ENCODE results near the gene SLAMF7.

GRCh38 chr1:160726114-160726497, 12.9 kb upstream of the SLAMF7 start:
- TF ChIP-seq, protein P1, sequence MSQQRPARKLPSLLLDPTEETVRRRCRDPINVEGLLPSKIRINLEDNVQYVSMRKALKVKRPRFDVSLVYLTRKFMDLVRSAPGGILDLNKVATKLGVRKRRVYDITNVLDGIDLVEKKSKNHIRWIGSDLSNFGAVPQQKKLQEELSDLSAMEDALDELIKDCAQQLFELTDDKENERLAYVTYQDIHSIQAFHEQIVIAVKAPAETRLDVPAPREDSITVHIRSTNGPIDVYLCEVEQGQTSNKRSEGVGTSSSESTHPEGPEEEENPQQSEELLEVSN (IDR thresholded peaks at IDR 0.05) = no peak
- no peak for TF ChIP-seq CTCF (IDR thresholded peaks at IDR 0.05; ENCODE audit: control extremely low read depth in 1 of 3, insufficient read depth in 1 of 3, low read depth in 1 of 3, low read length in 3 of 3)

All from H1 (cell line).